Heart right ventricle (tissue), 16 donors: Measurements from ENCODE around the gene DCAF15. TPM values are rescaled to one million over a fixed set of nuclear protein-coding genes. Genes with fewer than 3 reads are reported as not detected.
"Not testable (repeated sequence)": the region's sequence is repeated elsewhere in the genome, so short reads cannot be mapped to it uniquely, and the experiment has no call there.

Experiments
- ATAC-seq, 8 donors: fragments of 200-7000 bp; cut with Tn5 transposase; one replicate each; pipeline ENCODE4 v1.9.1; 2020; ENCODE audit warnings: mild to moderate bottlenecking in 8 of 8, moderate library complexity in 8 of 8, moderate number of reproducible peaks in 1 of 8
- DNase-seq, 2 donors: peaks; one replicate each; pipeline ENCODE4 v3.0.0-alpha.2; 2020
- H3K27ac ChIP-seq, 10 donors: fragments of 200-600 bp; sonication (generic) in 2 of 10; one replicate each; pipeline versions ENCODE4 v1.5.0 to v1.8.0; 2020 to 2022; ENCODE audit warnings: mild to moderate bottlenecking in 3 of 10
- H3K27me3 ChIP-seq, 7 donors: fragments of 200-600 bp; one replicate each; pipeline ENCODE4 v1.8.0; 2021 to 2022; ENCODE audit warnings: mild to moderate bottlenecking in 2 of 7
- H3K36me3 ChIP-seq, 9 donors: fragments of 200-600 bp; sonication (generic) in 1 of 9; one replicate each; pipeline versions ENCODE4 v1.5.0 to v1.8.0; 2020 to 2022; ENCODE audit warnings: mild to moderate bottlenecking in 2 of 9
- H3K4me1 ChIP-seq, 9 donors: fragments of 200-600 bp; sonication (generic) in 1 of 9; one replicate each; pipeline versions ENCODE4 v1.5.0 to v1.8.0; 2020 to 2022; ENCODE audit warnings: mild to moderate bottlenecking in 4 of 9
- H3K4me3 ChIP-seq, 10 donors: fragments of 200-600 bp; sonication (generic) in 2 of 10; one replicate each; pipeline versions ENCODE4 v1.5.0 to v1.8.0; 2020 to 2022; ENCODE audit warnings: mild to moderate bottlenecking in 7 of 10, moderate library complexity in 2 of 10
- H3K9me3 ChIP-seq, 11 donors: fragments of 200-600 bp in 10 of 11; sonication (generic) in 2 of 11; one replicate each; pipeline versions ENCODE4 v1.5.0 to v1.8.0; 2013 to 2022; ENCODE audit warnings: mild to moderate bottlenecking in 2 of 11, control low read depth in 1 of 11, moderate library complexity in 1 of 11
- WGBS, 2 donors: extraction: QIAGEN DNeasy Blood & Tissue Kit; methylation state at CpG; one replicate each; pipeline ENCODE4 v1.1.7; 2013; ENCODE audit warnings: inconsistent platforms in 1 of 2; 5-methylcytosine and 5-hydroxymethylcytosine counted together
- intact Hi-C, 10 donors: fragments of 100-400 bp; cut with DNase I; formaldehyde crosslinking; loops; one replicate each; pipeline versions ENCODE4 v1.11.1 to v1.14.2; 2022
- polyA plus RNA-seq, 2 donors: library from polyadenylated mRNA; stranded (reverse); fragments of 200-250 nt; gene quantifications; one replicate each; pipeline ENCODE4 v1.2.3, GENCODE V29; 2013
- total RNA-seq, 10 donors: library from RNA; stranded (reverse); fragmentation: NEBNext Ultra II Directional in 3 of 10; extraction: Animal tissue kit (Norgen Biotek cat#: 25700) in 3 of 10; gene quantifications; one replicate each; pipeline versions ENCODE4 v1.2.1 to v1.2.4, GENCODE V29; 2021 to 2023
- TF ChIP-seq, protein P1 (sequence below), 9 donors: fragments of 200-600 bp; sonication (generic) in 2 of 9; IDR thresholded peaks; one replicate each; pipeline versions ENCODE4 v1.5.0 to v1.8.0; 2021 to 2022; ENCODE audit warnings: antibody characterized with exemption in 9 of 9, mild to moderate bottlenecking in 5 of 9, moderate library complexity in 1 of 9
- donor health status: Arrhythmogenic right ventricular cardiomyopathy.
- donor health status: ischemic (EF 13 %, LVEDD 7.1; RV severe dilation, severe dysfunction).
- donor health status: healthy with polysubstance abuse.
- donor health status: DM: no; HTN: yes; CAD: no.
- donor health status: DM: no; HTN: no; CAD: no.
- donor health status: ischemic (EF 25% LVEDD 6.9; RV normal size, moderate dysfunction).
- donor health status: ischemic (EF 25% LVEDD 5.7; RV mildly dilated, moderate dysfunction).
- donor health status: healthy.
- donor health status: DM: yes; HTN: yes; CAD: no.
- donor health status: Ischemic cardiomyopathy.
- donor health status: ischemic (EF 35%, LVEDD 5.7; RV mildly dilated, moderate dysfunction).
- donor health status: nonischemic (EF 11% LVEDD 7.7; RV severe dilation, severe dysfunction).
- donor health status: DM: yes; HTN: yes; CAD: no.
- donor health status: PGD.
- donor health status: ischemic (EF 29% LVEDD 5.4; RV normal size, mild dysfunction).
- donor health status: nonischemic (EF 23%, LVEDD 6.1; RV moderate dilation, normal function).

Gene DCAF15
- total and polyA plus RNA-seq, 12 donors: 15.5 to 50.0 (median 18.4) TPM

DNA sequence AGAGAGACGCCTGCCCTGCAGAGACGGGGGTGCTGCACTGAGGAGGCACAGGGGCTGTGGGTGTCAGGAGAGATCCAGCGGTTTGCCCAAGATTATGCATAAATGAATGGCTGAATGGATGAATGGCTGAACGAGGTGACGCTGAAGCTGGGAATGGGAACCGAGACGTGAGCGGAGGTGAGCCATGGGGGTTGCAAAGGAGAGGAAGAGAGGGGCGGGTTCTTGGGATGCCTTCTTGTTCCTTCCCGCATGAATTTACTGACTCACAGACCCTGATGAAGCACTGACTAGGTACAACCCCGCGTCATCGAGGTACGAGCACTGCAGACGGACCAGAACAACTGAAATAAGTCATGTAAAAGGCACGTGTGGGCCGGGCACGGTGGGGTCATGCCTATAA lies 16.7 kb downstream of the DCAF15 start:
- Histone ChIP-seq H3K4me1 (no peaks in the 10 kb centered on the region), H3K27ac (no peak overlapping the region), H3K27me3 (no peaks in the 10 kb centered on the region), H3K4me3 (no peak overlapping the region), H3K9me3 (no peaks in the 10 kb centered on the region), H3K36me3 (peaks cover 4 to 100% (median 43%) of the 10 kb centered on the region in 9 donors)
- 93 to 94% methylated on average over 18 of the region's 18 CpGs for whole genome bisulfite sequencing, 2 donors
- TF ChIP-seq, protein P1, sequence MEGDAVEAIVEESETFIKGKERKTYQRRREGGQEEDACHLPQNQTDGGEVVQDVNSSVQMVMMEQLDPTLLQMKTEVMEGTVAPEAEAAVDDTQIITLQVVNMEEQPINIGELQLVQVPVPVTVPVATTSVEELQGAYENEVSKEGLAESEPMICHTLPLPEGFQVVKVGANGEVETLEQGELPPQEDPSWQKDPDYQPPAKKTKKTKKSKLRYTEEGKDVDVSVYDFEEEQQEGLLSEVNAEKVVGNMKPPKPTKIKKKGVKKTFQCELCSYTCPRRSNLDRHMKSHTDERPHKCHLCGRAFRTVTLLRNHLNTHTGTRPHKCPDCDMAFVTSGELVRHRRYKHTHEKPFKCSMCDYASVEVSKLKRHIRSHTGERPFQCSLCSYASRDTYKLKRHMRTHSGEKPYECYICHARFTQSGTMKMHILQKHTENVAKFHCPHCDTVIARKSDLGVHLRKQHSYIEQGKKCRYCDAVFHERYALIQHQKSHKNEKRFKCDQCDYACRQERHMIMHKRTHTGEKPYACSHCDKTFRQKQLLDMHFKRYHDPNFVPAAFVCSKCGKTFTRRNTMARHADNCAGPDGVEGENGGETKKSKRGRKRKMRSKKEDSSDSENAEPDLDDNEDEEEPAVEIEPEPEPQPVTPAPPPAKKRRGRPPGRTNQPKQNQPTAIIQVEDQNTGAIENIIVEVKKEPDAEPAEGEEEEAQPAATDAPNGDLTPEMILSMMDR (IDR thresholded peaks at IDR 0.05): no peak
- DNase-seq (no peak), ATAC-seq (no peak)
- intact Hi-C loops: loop anchor here in 1 of 10 donors (10.0 kb wide), 1 partner anchor 76 kb away; no protein-coding TSS in a partner anchor

DNA sequence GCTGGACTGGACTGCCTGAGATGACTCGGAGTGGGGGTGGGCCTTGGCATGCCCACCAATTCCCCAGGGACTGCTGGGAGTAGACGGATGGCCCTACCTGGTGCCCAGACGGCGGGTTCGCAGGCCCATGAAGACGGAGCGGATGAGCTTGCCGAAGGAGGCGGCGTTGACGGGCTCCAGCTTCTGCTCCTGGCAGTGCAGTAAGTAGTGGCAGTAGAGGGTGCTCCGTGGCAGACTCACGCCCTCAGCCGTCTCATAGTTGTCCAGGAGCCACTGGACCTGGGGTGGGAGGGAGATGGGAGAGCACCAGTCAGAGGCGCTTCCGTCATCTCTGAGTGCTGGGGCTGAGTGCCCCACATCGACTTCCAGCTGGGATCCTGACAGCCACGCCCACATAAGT lies 17.6 kb downstream of the DCAF15 start:
- no peak for ATAC-seq
- TF ChIP-seq, protein P1 (IDR thresholded peaks at IDR 0.05): no peak
- no peak overlapping the region for H3K27ac ChIP-seq
- DNase-seq: no peak
- H3K4me1 ChIP-seq: peaks cover 0 to under 1% (median 0%) of the 10 kb centered on the region in 9 donors
- 90 to 92% methylated on average over 18 of the region's 18 CpGs for WGBS, 2 donors
- intact Hi-C loops: loop anchor here in 1 of 10 donors (10.0 kb wide), 1 partner anchor 75 kb away; no protein-coding TSS in a partner anchor
- no peaks in the 10 kb centered on the region for H3K9me3 ChIP-seq
- H3K36me3 ChIP-seq: peaks cover 4 to 99% (median 40%) of the 10 kb centered on the region in 9 donors
- H3K4me3 ChIP-seq: no peak overlapping the region
- H3K27me3 ChIP-seq: no peaks in the 10 kb centered on the region

DNA sequence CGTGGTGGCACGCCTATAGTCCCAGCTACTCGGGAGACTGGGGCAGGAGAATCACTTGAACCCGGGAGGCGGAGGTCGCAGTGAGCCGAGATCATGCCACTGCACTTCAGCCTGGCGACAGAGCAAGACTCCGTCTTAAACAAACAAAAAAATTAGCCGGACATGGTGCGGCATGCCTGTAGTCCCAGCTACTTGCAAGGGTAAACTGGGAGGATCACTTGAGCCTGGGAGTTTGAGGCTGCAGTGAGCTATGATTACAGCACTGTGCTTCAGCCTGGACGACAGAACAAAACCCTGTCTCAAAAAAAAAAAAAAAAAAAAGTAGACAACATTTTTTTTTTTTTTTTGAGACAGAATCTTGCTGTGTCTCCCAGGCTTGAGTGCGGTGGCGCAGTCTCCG lies 19.6 kb downstream of the DCAF15 start:
- DNase-seq, H3K27me3 ChIP-seq, H3K27ac ChIP-seq, ATAC-seq, intact Hi-C loops, H3K4me3 ChIP-seq, H3K9me3 ChIP-seq: not testable (repeated sequence)
- 88 to 91% methylated on average over 15 of the region's 15 CpGs for WGBS, 2 donors
- Histone ChIP-seq H3K4me1 (peaks cover 0 to 19% (median 2%) of the 10 kb centered on the region in 9 donors), H3K36me3 (peaks cover 4 to 97% (median 22%) of the 10 kb centered on the region in 9 donors)

DNA sequence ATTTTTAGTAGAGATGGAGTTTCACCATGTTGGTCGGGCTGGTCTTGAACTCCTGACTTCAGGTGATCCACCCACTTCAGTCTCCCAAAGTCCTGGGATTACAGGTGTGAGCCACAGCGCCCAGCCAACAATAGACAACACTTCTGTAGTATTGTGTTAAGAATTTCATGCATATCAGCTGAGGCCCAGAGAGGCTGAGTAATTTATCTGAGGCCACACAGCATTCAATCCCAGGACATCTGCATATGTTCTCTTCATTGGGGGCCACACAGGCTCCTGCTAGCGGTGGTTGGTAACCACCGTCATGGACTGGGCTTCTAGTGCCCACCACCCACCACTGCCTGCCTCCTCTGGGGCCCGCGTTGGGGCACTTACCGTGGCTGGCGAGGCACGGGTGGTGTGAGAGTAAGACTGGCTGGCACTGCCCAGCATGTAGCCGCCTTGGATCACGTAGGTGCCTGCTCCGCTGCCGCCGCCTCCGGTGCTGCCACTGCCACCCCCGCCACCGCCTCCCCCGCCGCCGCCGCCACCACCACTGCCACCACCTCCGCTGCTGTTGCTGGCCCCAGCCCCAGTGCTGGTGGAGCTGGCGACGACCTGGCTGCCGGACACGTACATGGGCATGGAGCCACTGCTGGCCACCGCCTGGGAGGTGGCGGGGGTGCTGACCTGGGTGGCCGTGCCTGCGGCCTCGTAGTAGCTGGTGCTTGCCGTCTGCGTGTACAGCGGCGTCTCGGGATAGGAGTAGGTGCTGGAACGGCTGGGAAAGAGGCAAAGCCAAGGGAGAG lies 20.3 kb downstream of the DCAF15 start:
- Histone ChIP-seq H3K27me3 (no peaks in the 10 kb centered on the region), H3K4me3 (no peak overlapping the region), H3K4me1 (peaks cover 0 to 19% (median 2%) of the 10 kb centered on the region in 9 donors), H3K27ac (no peak overlapping the region), H3K36me3 (peaks cover 4 to 92% (median 19%) of the 10 kb centered on the region in 9 donors), H3K9me3 (no peaks in the 10 kb centered on the region)
- TF ChIP-seq, protein P1 (IDR thresholded peaks at IDR 0.05): no peak
- ATAC-seq (no peak), DNase-seq (no peak)
- 95 to 96% methylated on average over 32 to 37 of the region's 37 CpGs for WGBS, 2 donors
- intact Hi-C loops: no loop called here

DNA sequence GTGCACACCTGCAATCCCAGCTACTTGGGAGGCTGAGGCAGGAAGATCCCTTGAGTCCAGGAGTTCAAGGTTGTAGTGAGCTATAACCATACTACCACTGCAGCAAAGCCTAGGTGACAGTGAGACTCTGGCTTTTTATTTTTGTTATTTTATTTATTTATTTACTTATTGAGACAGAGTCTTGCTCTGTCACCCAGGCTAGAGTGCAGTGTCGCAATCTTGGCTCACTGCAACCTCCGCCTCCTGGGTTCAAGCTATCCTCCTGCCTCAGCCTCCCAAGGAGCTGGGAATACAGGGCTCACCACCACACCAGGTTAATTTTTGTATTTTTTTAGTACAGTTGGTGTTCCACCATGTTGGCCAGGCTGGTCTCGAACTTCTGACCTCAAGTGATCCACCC lies 21.2 kb downstream of the DCAF15 start:
- peaks cover 4 to 83% (median 9%) of the 10 kb centered on the region in 9 donors for H3K36me3 ChIP-seq
- DNase-seq, H3K4me3 ChIP-seq, intact Hi-C loops, H3K27me3 ChIP-seq, H3K9me3 ChIP-seq, ATAC-seq, H3K27ac ChIP-seq: not testable (repeated sequence)
- WGBS, 2 donors: 97 to 100% methylated on average over 3 of the region's 3 CpGs
- peaks cover 0 to 27% (median 9%) of the 10 kb centered on the region in 9 donors for H3K4me1 ChIP-seq
